K562 (cell line): ENCODE measurements around the gene RNASEH1. TPM values are rescaled to one million over a fixed set of nuclear protein-coding genes. Genes with fewer than 3 reads are reported as not detected.

Experiments used
- AFF1 ChIP-seq, 2 experiments: fragments of 450-650 bp; IDR thresholded peaks; 2 replicates each; pipeline ENCODE4 v1.6.1; 2018; ENCODE audit warnings: mild to moderate bottlenecking in 2 of 2, low read depth in 1 of 2; ENCODE audit not compliant: partially characterized antibody in 2 of 2
- DPF2 ChIP-seq: fragments of 450-650 bp; IDR thresholded peaks from 2 replicates; pipeline ENCODE4 v1.6.1; 2016
- ELK3 ChIP-seq: fragments of 450-650 bp; formaldehyde crosslinking; IDR thresholded peaks from 2 replicates; pipeline ENCODE4 v1.4.0; 2020; ENCODE audit warnings: mild to moderate bottlenecking
- FOXJ2 ChIP-seq: fragments of 200-800 bp; sonication (Bioruptor generic); IDR thresholded peaks from 2 replicates; pipeline ENCODE4 v1.6.1; 2016; ENCODE audit warnings: missing genetic modification characterization, missing compliant biosample characterization
- FOXP4 ChIP-seq: sonication (generic); formaldehyde crosslinking; IDR thresholded peaks from 2 replicates; pipeline ENCODE4 v1.8.0; 2022; ENCODE audit warnings: mild to moderate bottlenecking, missing genetic modification reagents, borderline replicate concordance
- GABPB2 ChIP-seq: fragments of 250-450 bp; sonication (Bioruptor Pico); conservative IDR thresholded peaks from 2 replicates; pipeline ENCODE4 v1.5.1; 2021; ENCODE audit warnings: mild to moderate bottlenecking
- GTF2F1 ChIP-seq: IDR thresholded peaks from 2 replicates; pipeline ENCODE4 v1.6.1; 2011; ENCODE audit warnings: low read depth, low read length, improper control_type of control experiment
- HDAC1 ChIP-seq, 2 experiments: fragments of 450-650 bp; IDR thresholded peaks; 2 replicates each; pipeline ENCODE4 v1.6.1; 2016 to 2017; ENCODE audit warnings: inconsistent platforms in 1 of 2, mild to moderate bottlenecking in 1 of 2, moderate library complexity in 1 of 2
- HDAC2 ChIP-seq: fragments of 450-650 bp; IDR thresholded peaks from 2 replicates; pipeline ENCODE4 v1.6.1; 2016; ENCODE audit warnings: mild to moderate bottlenecking
- HMG20A ChIP-seq: fragments of 450-650 bp; formaldehyde crosslinking; conservative IDR thresholded peaks from 2 replicates; pipeline ENCODE4 v1.4.0; 2020; ENCODE audit warnings: mild to moderate bottlenecking, mixed read lengths
- NR2C2 ChIP-seq, 2 experiments: fragments of 200-800 bp in 1 of 2; sonication (Bioruptor generic) in 1 of 2; sonication (generic) in 1 of 2; formaldehyde crosslinking in 1 of 2; IDR thresholded peaks; 2 replicates each; pipeline versions ENCODE4 v1.6.1 to v1.8.0; 2016 to 2022; ENCODE audit warnings: mild to moderate bottlenecking in 1 of 2, missing compliant biosample characterization in 1 of 2, missing genetic modification characterization in 1 of 2, missing genetic modification reagents in 1 of 2
- PBX2 ChIP-seq, 2 experiments: IDR thresholded peaks in 1 of 2; conservative IDR thresholded peaks in 1 of 2; 2 replicates each; pipeline ENCODE4 v1.6.1; 2016; ENCODE audit warnings: low read depth in 2 of 2, mild to moderate bottlenecking in 1 of 2, missing compliant biosample characterization in 1 of 2, missing genetic modification characterization in 1 of 2, moderate library complexity in 1 of 2
- PURB ChIP-seq: sonication (generic); formaldehyde crosslinking; IDR thresholded peaks from 2 replicates; pipeline ENCODE4 v1.9.0; 2021; ENCODE audit warnings: low read depth, mild to moderate bottlenecking, missing genetic modification reagents
- TSC22D4 ChIP-seq: fragments of 450-650 bp; IDR thresholded peaks from 2 replicates; pipeline ENCODE4 v1.6.1; 2016; ENCODE audit warnings: missing genetic modification characterization, missing biosample characterization, control low read depth
- ZC3H4 ChIP-seq: sonication (generic); formaldehyde crosslinking; IDR thresholded peaks from 2 replicates; pipeline ENCODE4 v1.9.0; 2021; ENCODE audit warnings: missing genetic modification reagents, borderline replicate concordance
- ZNF696 ChIP-seq: fragments of 250-450 bp; sonication (Bioruptor Pico); conservative IDR thresholded peaks from 2 replicates; pipeline ENCODE4 v1.4.0; 2020; ENCODE audit warnings: mild to moderate bottlenecking, moderate library complexity
- polyA plus RNA-seq, 8 experiments: library from polyadenylated mRNA; depleted of rRNA in 4 of 8; stranded (reverse) in 5 of 8; unstranded in 3 of 8; fragments of >200 nt; fragmentation: Nextera tagmentation in 2 of 8; fragmentation: Illumina TruSeq in 1 of 8; extraction: Ambion mirVana in 2 of 8; extraction: Trizol in 1 of 8; gene quantifications; 2 replicates each; pipeline versions ENCODE4 v1.2.1 to v1.2.3, GENCODE V29; 2011 to 2014; ENCODE audit warnings: inconsistent platforms in 1 of 8, missing spikeins in 1 of 8
- total RNA-seq, 7 experiments: library from RNA; depleted of rRNA in 6 of 7; stranded (reverse); fragments of >200 nt in 6 of 7; fragmentation: Illumina TruSeq in 2 of 7; extraction: Trizol in 2 of 7; gene quantifications; 2 replicates each; pipeline versions ENCODE4 v1.2.1 to v1.2.3, GENCODE V29; 2011 to 2021; ENCODE audit warnings: low replicate concordance in 1 of 7

The RNASEH1 gene
- total and polyA plus RNA-seq, 9 of the 15 experiments (the other 6 are each of a cell fraction or from before 2014, with no cell fraction given): 25.7 to 47.5 (median 42.8) TPM

GRCh38 chr2:3584076-3584475 is 25.9 kb upstream of the RNASEH1 start (continued):
- no peak for TF ChIP-seq PBX2 (CRISPR knock-in tag; IDR thresholded peaks at IDR 0.05; ENCODE audit: low read depth)
- TF ChIP-seq PBX2 (tag; conservative IDR thresholded peaks at IDR 0.05; ENCODE audit: low read depth): peak; percentile 64
- TF ChIP-seq GABPB2 (CRISPR knock-in tag): no peak
- TF ChIP-seq HDAC1 (IDR thresholded peaks at IDR 0.05): 0 out of 4 replicates have a peak, but pooled peaks of 1 of the 2 experiments have one; percentile 20
- TF ChIP-seq AFF1 (IDR thresholded peaks at IDR 0.05; ENCODE audit: low read depth in 1 of 2, partially characterized antibody in 2 of 2): no peak
- peak; percentile 62; the same call in 1 of the 2 replicates for TF ChIP-seq DPF2
- TF ChIP-seq ZC3H4 (CRISPR knock-in tag): no peak
- no peak for TF ChIP-seq HMG20A (CRISPR knock-in tag)
- TF ChIP-seq ZNF696 (CRISPR knock-in tag): no peak
- TF ChIP-seq TSC22D4: no peak
- TF ChIP-seq PURB (CRISPR knock-in tag): no peak
- TF ChIP-seq HDAC2: 0 out of 2 replicates have a peak, but pooled peaks have one; percentile 22
- TF ChIP-seq FOXJ2: no peak
- TF ChIP-seq NR2C2 (CRISPR knock-in tag; IDR thresholded peaks at IDR 0.05): no peak
- no peak for TF ChIP-seq NR2C2 (tag; IDR thresholded peaks at IDR 0.05)
- TF ChIP-seq ELK3 (CRISPR knock-in tag): no peak
- no peak for TF ChIP-seq GTF2F1
- no peak for TF ChIP-seq FOXP4
